Subcutaneous abdominal adipose tissue (tissue), 5 donors: ENCODE data around the gene ZNF107.

Experiments used
- H3K27ac ChIP-seq: one replicate; pipeline ENCODE4 v1.7.0; 2013; ENCODE audit warnings: low read depth, mild to moderate bottlenecking, inconsistent platforms, low read length, moderate library complexity
- H3K27me3 ChIP-seq, 5 donors: one replicate each; pipeline ENCODE4 v1.7.0; 2013; ENCODE audit warnings: low read length in 5 of 5, inconsistent platforms in 1 of 5; ENCODE audit not compliant: control insufficient read depth in 5 of 5, insufficient read depth in 4 of 5
- H3K36me3 ChIP-seq, 5 donors: one replicate each; pipeline ENCODE4 v1.7.0; 2013; ENCODE audit warnings: low read length in 5 of 5; ENCODE audit not compliant: control insufficient read depth in 5 of 5, insufficient read depth in 5 of 5
- H3K4me1 ChIP-seq, 5 donors: one replicate each; pipeline ENCODE4 v1.7.0; 2013; ENCODE audit warnings: low read length in 5 of 5, mild to moderate bottlenecking in 3 of 5, moderate library complexity in 1 of 5; ENCODE audit not compliant: control insufficient read depth in 5 of 5, insufficient read depth in 5 of 5
- H3K4me3 ChIP-seq, 5 donors: one replicate each; pipeline ENCODE4 v1.7.0; 2013; ENCODE audit warnings: low read length in 5 of 5, low read depth in 1 of 5
- H3K9ac ChIP-seq, 5 donors: one replicate each; pipeline ENCODE4 v1.7.0; 2013; ENCODE audit warnings: low read length in 5 of 5, mild to moderate bottlenecking in 4 of 5, moderate library complexity in 3 of 5
- H3K9me3 ChIP-seq, 5 donors: one replicate each; pipeline ENCODE4 v1.7.0; 2013; ENCODE audit warnings: low read length in 5 of 5; ENCODE audit not compliant: control insufficient read depth in 5 of 5
- donor health status: healthy.
- donor health status: healthy.
- donor health status: healthy.
- donor health status: healthy.
- donor health status: healthy.

The ZNF107 gene

DNA sequence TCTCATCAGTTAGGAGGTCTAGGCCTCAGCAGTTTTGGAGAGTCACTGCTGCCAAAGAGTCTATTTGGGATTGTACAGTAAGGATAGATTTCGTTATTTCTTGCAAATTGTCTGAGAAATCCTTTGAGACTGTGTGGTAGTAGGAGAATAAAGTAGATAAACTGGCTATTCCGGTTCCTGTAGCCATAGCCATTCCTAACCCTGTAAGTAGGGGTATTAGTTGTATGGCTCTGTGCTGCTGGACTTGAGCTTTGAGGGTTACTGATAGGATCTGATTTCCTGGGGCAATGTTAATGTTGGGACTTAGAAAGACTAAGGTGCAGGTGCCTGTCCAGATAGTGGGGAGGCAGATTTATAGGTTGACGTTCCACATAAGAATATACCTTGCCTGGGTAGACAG, 92.2 kb downstream of the ZNF107 start:
- Histone ChIP-seq H3K4me1 (no peaks in the 10 kb centered on the region), H3K9ac (no peak overlapping the region), H3K27ac (no peak overlapping the region), H3K4me3 (no peak overlapping the region), H3K27me3 (no peaks in the 10 kb centered on the region), H3K9me3 (peaks cover 0 to 3% (median 0%) of the 10 kb centered on the region in 5 donors), H3K36me3 (no peaks in the 10 kb centered on the region)
